GM13977 (cell line): ENCODE results near the gene PAPOLA.
"Not testable (repeated sequence)": the region's sequence is repeated elsewhere in the genome, so short reads cannot be mapped to it uniquely, and the experiment has no call there.

Source experiments
- DNase-seq: peaks from one replicate; pipeline ENCODE4 v3.0.0; 2012; ENCODE audit warnings: low spot score
- in situ Hi-C: fragments of 300-500 bp; cut with MboI; formaldehyde crosslinking; loops from one replicate; pipeline ENCODE4 v1.12.0; 2022; ENCODE audit warnings: low sequenced_read_pairs, low pct_unique_long_range_greater_than_20kb, mixed read lengths, inconsistent platforms; ENCODE audit not compliant: unreplicated experiment
- TF ChIP-seq, protein P1 (sequence below): IDR thresholded peaks from 2 replicates; pipeline ENCODE4 v1.5.1; 2012; ENCODE audit warnings: mild to moderate bottlenecking, control low read depth; ENCODE audit not compliant: insufficient read depth; ENCODE audit errors: extremely low read depth, missing control alignments

Gene PAPOLA

DNA sequence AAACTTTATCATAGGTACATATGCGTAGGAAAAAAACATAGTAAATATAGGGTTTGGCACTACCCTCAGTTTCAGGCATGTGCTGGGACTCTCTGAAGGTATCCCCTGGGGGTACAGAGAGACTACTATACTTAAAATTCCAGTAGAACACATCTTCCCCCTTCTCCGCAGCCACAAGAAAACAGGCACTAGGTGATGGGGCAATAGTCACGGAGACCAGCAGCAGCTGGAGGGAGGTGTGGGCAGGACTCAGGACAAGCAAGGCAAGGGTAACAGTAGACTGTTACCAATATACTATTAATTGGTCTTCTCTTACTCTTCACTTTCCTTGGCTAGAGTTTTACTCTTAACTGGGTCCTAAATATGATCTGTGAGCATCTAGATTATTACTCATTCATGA lies 4.6 kb upstream of the PAPOLA start:
- no peak for DNase-seq
- TF ChIP-seq, protein P1, sequence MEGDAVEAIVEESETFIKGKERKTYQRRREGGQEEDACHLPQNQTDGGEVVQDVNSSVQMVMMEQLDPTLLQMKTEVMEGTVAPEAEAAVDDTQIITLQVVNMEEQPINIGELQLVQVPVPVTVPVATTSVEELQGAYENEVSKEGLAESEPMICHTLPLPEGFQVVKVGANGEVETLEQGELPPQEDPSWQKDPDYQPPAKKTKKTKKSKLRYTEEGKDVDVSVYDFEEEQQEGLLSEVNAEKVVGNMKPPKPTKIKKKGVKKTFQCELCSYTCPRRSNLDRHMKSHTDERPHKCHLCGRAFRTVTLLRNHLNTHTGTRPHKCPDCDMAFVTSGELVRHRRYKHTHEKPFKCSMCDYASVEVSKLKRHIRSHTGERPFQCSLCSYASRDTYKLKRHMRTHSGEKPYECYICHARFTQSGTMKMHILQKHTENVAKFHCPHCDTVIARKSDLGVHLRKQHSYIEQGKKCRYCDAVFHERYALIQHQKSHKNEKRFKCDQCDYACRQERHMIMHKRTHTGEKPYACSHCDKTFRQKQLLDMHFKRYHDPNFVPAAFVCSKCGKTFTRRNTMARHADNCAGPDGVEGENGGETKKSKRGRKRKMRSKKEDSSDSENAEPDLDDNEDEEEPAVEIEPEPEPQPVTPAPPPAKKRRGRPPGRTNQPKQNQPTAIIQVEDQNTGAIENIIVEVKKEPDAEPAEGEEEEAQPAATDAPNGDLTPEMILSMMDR: no peak
- in situ Hi-C loops: no loop called here

DNA sequence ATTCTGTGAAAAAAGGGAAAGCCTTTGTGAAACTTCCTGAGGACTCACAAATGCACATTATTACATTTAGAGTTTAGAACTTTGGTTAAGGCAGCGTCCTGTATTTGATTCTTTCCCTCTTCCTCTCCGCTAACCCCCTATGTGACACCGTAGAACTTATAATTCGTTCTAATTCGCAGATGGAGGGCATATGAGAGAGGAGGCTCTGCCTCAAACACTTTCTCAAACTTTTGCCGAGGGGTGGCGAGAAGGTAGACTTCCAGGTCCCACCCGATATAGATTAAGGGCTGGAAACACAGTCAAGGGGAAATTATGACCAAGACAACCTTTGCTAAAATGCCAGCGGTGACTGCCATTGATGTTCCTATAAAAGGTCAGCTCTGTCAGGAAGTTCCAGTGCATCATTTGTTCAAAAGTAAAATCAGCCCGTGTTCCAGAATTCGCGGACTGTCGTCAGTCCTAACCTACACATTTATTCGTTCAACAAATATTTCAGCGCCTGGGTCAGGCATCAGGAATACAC lies 904 bp upstream of the PAPOLA start:
- in situ Hi-C loops: no loop called here
- no peak for DNase-seq
- TF ChIP-seq, protein P1: no peak

DNA sequence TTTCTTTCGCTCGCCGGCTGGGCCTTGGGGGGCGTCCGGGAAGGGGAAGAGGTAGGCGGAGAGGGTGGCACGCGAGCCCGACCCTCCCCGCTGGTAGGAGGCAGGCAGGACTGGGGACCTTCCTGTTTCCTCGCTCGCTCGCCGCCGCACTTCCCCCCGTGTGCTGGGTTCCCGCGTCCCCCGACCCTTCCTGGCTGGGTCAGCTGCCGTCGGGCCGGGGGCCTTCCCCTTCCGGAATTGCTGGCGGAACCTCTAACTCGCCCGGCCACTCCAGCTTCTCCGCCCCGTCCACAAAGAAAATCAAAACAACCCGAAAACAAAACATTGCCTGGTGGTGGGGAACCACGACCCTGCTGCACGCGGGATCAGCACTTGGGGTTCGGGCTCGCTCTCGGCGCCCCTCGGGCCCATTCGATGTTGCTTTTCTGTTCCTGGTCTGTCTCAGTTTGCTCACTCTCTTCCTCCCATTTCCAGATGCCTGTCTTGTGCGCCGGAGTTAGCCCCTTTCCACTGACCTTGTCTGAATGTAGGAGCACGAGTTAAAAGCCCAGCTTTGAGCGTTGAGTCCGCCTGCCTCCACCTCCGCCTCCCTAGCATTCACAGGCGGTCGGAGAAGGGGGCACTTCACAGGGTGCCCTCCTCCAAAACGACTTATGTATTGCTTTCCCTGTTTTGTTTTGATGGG lies 581 bp downstream of the PAPOLA start:
- in situ Hi-C loops: no loop called here
- peak; percentile 60 for DNase-seq
- TF ChIP-seq, protein P1: no peak

DNA sequence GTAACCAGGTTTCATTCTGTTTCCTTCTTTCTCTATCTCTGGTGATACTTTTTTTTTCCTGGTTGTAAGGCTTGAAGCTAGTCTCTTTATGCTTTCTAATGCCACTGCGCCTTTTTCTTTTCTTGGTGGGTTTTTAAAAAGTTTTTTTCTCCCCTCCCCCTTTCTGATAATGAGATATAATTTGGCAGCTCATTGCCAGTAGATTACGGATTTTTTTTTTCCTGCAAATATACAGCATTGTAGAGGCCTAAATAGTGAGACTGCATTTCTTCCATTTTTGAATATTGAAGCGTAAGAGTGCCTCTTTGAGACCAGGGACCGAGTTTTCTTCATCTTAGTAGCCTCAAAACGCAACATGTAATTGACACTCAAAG lies 1.1 kb downstream of the PAPOLA start:
- TF ChIP-seq, protein P1: no peak
- no peak for DNase-seq
- in situ Hi-C loops: no loop called here

DNA sequence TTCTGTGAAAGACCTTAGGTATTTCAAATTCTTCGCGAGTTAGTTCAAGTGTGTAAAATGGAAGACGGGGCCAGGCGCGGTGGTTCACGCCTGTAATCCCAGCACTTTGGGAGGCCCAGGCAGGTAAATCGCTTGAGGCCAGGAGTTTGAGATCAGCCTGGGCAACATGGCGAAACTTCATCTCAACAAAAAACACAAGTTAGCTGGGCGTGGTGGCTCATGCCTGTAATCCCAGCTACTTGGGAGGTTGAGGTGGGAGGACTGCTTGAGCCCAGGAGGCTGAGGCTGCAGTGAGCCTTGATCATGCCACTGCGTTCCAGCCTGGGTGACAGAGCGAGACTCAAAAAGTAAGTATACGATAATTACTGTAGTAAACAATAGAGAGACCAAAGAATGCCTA lies 2.2 kb downstream of the PAPOLA start:
- DNase-seq, in situ Hi-C loops: not testable (repeated sequence)

DNA sequence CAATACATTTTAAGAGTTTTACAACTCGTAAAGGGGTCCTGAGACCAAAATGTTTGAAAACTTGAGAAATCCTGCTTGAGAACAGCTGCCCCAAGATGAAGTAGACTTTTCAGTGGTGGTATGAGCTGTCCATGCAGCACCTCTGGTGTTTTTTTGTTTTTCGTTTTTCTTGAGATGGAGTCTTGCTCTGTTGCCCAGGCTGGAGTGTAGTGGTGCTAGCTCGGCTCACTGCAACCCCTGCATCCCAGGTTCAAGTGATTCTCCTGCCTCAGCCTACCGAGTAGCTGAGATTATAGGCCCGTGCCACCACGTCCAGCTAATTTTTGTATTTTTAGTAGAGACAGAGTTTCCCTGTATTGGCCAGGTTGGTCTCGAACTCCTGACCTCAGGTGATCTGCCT lies 5.5 kb downstream of the PAPOLA start:
- no peak for DNase-seq
- TF ChIP-seq, protein P1: no peak

DNA sequence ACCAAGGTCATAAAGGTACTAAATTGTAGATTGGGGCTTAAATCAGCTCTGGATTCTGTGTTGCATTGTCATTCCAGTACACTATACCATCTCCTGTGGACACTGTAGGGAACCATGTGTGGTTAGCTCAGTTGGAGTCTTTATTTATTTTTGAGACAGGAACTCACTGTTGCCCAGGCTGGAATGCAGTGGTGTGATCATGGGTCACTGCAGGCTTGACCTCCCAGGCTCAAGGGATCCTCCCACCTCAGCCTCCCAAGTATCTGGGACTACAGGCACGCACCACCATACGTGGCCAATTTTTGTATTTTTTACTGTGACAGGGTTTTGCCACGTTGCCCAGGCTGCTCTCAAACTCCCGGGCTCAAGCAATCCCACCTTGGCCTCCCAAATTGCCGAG lies 6.7 kb downstream of the PAPOLA start:
- in situ Hi-C loops: no loop called here
- TF ChIP-seq, protein P1: no peak
- no peak for DNase-seq

More for the DNA sequence above, 5.5 kb downstream of the PAPOLA start:
- in situ Hi-C loops: no loop called here
